Gastrocnemius medialis (tissue), 4 donors: ENCODE measurements around the gene AKAP8L. TPM values are rescaled to one million over a fixed set of nuclear protein-coding genes. Genes with fewer than 3 reads are reported as not detected.
A peak's percentile ranks its signal among the peaks of the same experiment; 100 is the strongest.

ENCODE experiments used
- ATAC-seq, 2 donors: fragments of 150-250 bp; one replicate each; pipeline ENCODE4 v1.9.1; 2016
- DNase-seq, 2 donors: peaks; one replicate each; pipeline ENCODE4 v3.0.0-alpha.2; 2019
- H3K27ac ChIP-seq, 4 donors: fragments of 200-600 bp; sonication (generic); 1 replicate in 1 of 4; 2 replicates in 3 of 4; pipeline ENCODE4 v1.5.1; 2016 to 2018; ENCODE audit warnings: mild to moderate bottlenecking in 2 of 4, moderate library complexity in 1 of 4
- H3K27me3 ChIP-seq, 3 donors: fragments of 200-600 bp; sonication (generic) in 2 of 3; 1 replicate in 1 of 3; 2 replicates in 2 of 3; pipeline versions ENCODE4 v1.5.1 to v1.6.0; 2016 to 2019; ENCODE audit warnings: mild to moderate bottlenecking in 1 of 3, moderate library complexity in 1 of 3
- H3K36me3 ChIP-seq, 2 donors: fragments of 200-600 bp; sonication (generic) in 1 of 2; one replicate each; pipeline ENCODE4 v1.5.1; 2017 to 2018
- H3K4me1 ChIP-seq, 2 donors: fragments of 200-600 bp; sonication (generic) in 1 of 2; one replicate each; pipeline ENCODE4 v1.5.1; 2016 to 2017; ENCODE audit warnings: mild to moderate bottlenecking in 2 of 2
- H3K4me3 ChIP-seq, 4 donors: fragments of 200-600 bp; sonication (generic) in 3 of 4; 1 replicate in 1 of 4; 2 replicates in 3 of 4; pipeline ENCODE4 v1.5.1; 2016 to 2019; ENCODE audit warnings: mild to moderate bottlenecking in 2 of 4
- H3K9me3 ChIP-seq, 3 donors: fragments of 200-600 bp; sonication (generic) in 2 of 3; 1 replicate in 1 of 3; 2 replicates in 2 of 3; pipeline ENCODE4 v1.5.1; 2016 to 2019
- POLR2A ChIP-seq, 2 donors: fragments of 450-650 bp; IDR thresholded peaks; one replicate each; pipeline ENCODE4 v1.6.1; 2017; ENCODE audit warnings: antibody characterized with exemption in 2 of 2, mild to moderate bottlenecking in 2 of 2, moderate library complexity in 2 of 2
- in situ Hi-C, 4 donors: fragments of 200-750 bp; cut with MboI; loops; one replicate each; pipeline versions ENCODE4 v1.15.0 to v1.8.0; 2017; ENCODE audit warnings: low sequenced_read_pairs in 4 of 4
- intact Hi-C: fragments of 100-400 bp; cut with DNase I; formaldehyde crosslinking; loops from one replicate; pipeline ENCODE4 v1.15.1; 2023; ENCODE audit warnings: low total_unique reads
- total RNA-seq, 4 donors: library from RNA; depleted of rRNA; stranded (reverse); fragments of >200 nt; gene quantifications; one replicate each; pipeline versions ENCODE4 v1.1.0 to v1.2.3, GENCODE V29; 2016
- TF ChIP-seq, protein P1 (sequence below), 5 experiments: fragments of 450-650 bp in 3 of 5; fragments of 200-600 bp in 2 of 5; sonication (generic) in 2 of 5; IDR thresholded peaks in 4 of 5; conservative IDR thresholded peaks in 1 of 5; 1 replicate in 4 of 5; 2 replicates in 1 of 5; pipeline ENCODE4 v1.5.1; 2016 to 2019; ENCODE audit warnings: antibody characterized with exemption in 5 of 5, mild to moderate bottlenecking in 3 of 5, moderate library complexity in 3 of 5

Gene AKAP8L, protein sequence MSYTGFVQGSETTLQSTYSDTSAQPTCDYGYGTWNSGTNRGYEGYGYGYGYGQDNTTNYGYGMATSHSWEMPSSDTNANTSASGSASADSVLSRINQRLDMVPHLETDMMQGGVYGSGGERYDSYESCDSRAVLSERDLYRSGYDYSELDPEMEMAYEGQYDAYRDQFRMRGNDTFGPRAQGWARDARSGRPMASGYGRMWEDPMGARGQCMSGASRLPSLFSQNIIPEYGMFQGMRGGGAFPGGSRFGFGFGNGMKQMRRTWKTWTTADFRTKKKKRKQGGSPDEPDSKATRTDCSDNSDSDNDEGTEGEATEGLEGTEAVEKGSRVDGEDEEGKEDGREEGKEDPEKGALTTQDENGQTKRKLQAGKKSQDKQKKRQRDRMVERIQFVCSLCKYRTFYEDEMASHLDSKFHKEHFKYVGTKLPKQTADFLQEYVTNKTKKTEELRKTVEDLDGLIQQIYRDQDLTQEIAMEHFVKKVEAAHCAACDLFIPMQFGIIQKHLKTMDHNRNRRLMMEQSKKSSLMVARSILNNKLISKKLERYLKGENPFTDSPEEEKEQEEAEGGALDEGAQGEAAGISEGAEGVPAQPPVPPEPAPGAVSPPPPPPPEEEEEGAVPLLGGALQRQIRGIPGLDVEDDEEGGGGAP
- 100 to 1,000 TPM in 1 of 4 donors, 10 to 100 TPM in 3; 69.3 to 142 (median 85.6) TPM for total RNA-seq

DNA sequence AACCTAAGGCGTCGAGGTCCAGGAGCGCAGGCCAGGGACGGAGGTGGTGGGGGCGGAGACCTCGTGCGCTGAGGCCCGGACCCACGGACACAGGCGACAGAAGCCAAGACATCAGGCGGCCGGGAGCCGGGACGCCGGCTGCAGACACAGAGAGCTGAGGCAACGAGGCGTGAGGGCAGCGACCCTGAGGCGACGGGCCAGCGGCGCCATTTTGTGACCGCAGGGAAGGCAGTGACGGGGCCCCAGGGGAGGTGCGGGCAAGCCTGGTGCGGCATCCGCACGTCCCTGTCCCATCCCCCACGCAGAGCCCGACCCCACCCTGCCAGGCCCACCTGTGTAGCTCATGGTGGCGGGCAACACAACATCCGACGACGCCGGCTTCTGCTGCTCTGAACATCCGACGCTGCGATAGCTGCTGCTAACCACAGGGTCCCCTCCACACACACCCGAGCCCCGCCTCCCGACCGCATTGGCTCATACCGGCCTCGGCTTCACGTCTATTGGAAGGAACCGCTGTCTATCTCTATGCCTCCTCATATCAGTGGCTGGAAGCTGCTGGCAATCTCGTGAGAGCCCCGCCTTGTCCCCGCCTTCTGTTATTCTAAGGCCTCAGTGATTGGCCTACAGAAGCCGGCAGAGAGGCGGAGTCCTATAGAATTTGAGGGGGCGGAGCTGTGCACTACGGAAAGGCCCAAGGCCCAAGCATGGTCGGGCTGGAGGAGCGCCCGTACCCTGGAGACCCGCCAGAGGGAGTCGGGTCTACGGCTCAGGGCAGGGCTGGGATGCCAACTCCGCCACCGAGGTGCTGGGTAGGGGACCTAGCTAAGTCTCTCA lies at the start of gene AKAP8L:
AKAP8L (minus strand) TSS at position 410 of the 834 bp plus-strand sequence; CDS start at position 345, 65 bp downstream.
- H3K4me3 ChIP-seq: peak within 1 kb of the TSS; percentile 78 to 93 (median 90)
- peak; percentile 98 to 99 for TF ChIP-seq POLR2A (IDR thresholded peaks at IDR 0.05)
- TF ChIP-seq, protein P1, sequence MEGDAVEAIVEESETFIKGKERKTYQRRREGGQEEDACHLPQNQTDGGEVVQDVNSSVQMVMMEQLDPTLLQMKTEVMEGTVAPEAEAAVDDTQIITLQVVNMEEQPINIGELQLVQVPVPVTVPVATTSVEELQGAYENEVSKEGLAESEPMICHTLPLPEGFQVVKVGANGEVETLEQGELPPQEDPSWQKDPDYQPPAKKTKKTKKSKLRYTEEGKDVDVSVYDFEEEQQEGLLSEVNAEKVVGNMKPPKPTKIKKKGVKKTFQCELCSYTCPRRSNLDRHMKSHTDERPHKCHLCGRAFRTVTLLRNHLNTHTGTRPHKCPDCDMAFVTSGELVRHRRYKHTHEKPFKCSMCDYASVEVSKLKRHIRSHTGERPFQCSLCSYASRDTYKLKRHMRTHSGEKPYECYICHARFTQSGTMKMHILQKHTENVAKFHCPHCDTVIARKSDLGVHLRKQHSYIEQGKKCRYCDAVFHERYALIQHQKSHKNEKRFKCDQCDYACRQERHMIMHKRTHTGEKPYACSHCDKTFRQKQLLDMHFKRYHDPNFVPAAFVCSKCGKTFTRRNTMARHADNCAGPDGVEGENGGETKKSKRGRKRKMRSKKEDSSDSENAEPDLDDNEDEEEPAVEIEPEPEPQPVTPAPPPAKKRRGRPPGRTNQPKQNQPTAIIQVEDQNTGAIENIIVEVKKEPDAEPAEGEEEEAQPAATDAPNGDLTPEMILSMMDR (IDR thresholded peaks at IDR 0.05 in 4 of 5, conservative IDR thresholded peaks at IDR 0.05 in 1 of 5): peak; percentile 42 to 64 (median 59)
- H3K27me3 ChIP-seq: no peaks in the 10 kb centered on the region
- peak; percentile 94 to 95 for ATAC-seq
- H3K36me3 ChIP-seq: peaks cover 0 to 22% of the 10 kb centered on the region in 2 donors
- intact Hi-C loops (loop anchor here (1.0 to 5.0 kb wide), 4 partner anchors 14 to 138 kb away; partner anchors contain the start of genes AKAP8 and BRD4), in situ Hi-C loops (no loop called here)
- no peaks in the 10 kb centered on the region for H3K9me3 ChIP-seq
- H3K4me1 ChIP-seq: peaks cover 54 to 60% of the 10 kb centered on the region in 2 donors
- peak; percentile 100 for DNase-seq
- H3K27ac ChIP-seq: peak within 1 kb of the TSS; percentile 91 to 97 (median 96)

DNA sequence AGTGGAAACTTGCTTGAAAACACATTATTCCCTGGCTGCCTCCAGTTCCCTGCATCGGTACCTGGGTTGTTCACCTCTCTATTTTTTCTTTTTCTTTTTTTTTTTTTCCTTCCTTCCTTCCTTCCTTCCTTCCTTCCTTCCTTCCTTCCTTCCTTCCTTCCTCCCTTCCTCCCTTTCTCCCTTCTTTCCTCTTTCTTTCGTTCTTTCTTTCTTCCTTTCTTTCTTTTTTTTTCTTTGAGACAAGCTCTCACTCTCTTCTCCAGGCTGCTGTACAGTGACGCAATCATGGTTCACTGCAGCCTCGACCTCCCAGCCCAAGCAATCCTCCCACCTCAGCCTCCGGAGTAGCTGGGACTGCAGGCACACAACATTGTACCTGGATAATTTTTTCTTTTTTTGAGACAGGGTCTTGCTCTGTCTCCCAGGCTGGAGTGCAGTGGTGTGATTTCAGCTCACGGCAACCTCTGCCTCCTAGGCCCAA lies 49.0 kb upstream of the AKAP8L start:
- no peak for ATAC-seq
- H3K4me1 ChIP-seq: no peaks in the 10 kb centered on the region
- in situ Hi-C loops (loop anchor here in 2 of 4 donors (10.0 to 25.0 kb wide), 2 partner anchors 87 to 95 kb away; no protein-coding TSS in a partner anchor), intact Hi-C loops (no loop called here)
- no peak overlapping the region for H3K27ac ChIP-seq
- no peak for DNase-seq
- H3K9me3 ChIP-seq: no peaks in the 10 kb centered on the region
- H3K4me3 ChIP-seq: no peak overlapping the region
- no peaks in the 10 kb centered on the region for H3K36me3 ChIP-seq
- H3K27me3 ChIP-seq: peaks cover 38 to 45% (median 40%) of the 10 kb centered on the region in 3 donors
- TF ChIP-seq, protein P1 (IDR thresholded peaks at IDR 0.05 in 4 of 5, conservative IDR thresholded peaks at IDR 0.05 in 1 of 5): no peak
- TF ChIP-seq POLR2A (IDR thresholded peaks at IDR 0.05): no peak

DNA sequence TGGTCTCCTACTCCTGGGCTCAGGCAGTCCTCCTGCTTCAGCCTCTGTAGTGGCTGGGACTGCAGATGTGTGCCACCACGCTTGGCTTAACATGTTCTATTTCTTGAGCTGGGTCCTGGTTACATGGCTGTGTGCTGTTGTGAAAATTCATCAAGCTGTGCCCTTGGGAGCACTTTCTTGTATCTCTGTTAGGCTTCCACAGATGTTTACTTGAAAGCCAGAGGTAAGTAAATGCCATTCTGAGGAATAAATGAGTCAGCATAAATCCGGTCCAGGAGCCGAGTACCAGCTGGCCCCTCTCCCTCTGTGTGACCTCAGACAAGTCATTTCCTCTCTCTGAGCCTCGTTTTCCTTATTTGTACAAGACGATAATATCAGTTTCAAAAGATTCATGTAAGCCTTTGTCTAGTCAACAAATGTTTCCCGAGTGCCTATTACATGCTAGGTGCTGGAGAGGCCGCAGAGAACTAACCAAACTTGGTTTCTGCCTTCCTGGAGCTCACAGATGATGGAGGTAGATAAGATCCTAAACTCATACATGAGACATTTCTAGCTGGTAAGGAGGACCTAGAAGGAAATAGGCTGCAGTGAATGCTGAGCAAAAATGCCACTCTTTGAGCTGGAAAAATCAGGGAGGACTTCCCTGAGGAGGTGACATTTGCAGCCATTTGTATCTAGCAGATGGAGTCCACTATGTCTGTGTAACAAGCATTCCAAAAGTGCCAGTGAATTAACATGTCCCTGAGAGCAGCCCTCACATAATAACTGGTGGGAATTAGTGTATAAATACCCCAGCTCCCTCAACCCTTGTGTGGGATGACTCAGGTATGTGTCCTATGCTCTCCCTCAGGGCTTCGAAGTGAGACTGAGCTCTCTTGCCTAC lies 48.3 kb upstream of the AKAP8L start:
- no peak for DNase-seq
- no peak overlapping the region for H3K27ac ChIP-seq
- TF ChIP-seq POLR2A (IDR thresholded peaks at IDR 0.05): no peak
- TF ChIP-seq, protein P1 (IDR thresholded peaks at IDR 0.05 in 4 of 5, conservative IDR thresholded peaks at IDR 0.05 in 1 of 5): no peak
- H3K4me1 ChIP-seq: no peaks in the 10 kb centered on the region
- in situ Hi-C loops: loop anchor here in 2 of 4 donors (10.0 to 25.0 kb wide), 2 partner anchors 88 to 95 kb away; no protein-coding TSS in a partner anchor
- no peaks in the 10 kb centered on the region for H3K9me3 ChIP-seq
- no peak for ATAC-seq
- intact Hi-C loops: no loop called here
- H3K27me3 ChIP-seq: peaks cover 33 to 41% (median 39%) of the 10 kb centered on the region in 3 donors
- no peaks in the 10 kb centered on the region for H3K36me3 ChIP-seq
- no peak overlapping the region for H3K4me3 ChIP-seq
